ENCODE measurements around the gene WDR77. TPM values are rescaled to one million over a fixed set of nuclear protein-coding genes. Genes with fewer than 3 reads are reported as not detected.

Gene WDR77
- 35.7 and 65.0 TPM in 2 replicates for total RNA-seq

GRCh38 chr1:111448918-111449702 is at the start of gene WDR77, which contains the start of gene ATP5PB:
TSS of gene WDR77 (minus strand) at chr1:111449256. CDS start at chr1:111449169, 87 bp downstream.
TSS of gene ATP5PB (plus strand) at chr1:111449464. CDS start at chr1:111449542, 78 bp downstream.

Other genes with a start within 250 kb of the WDR77 start
- gene DENND2D, start 248.6 kb downstream of the WDR77 start, total RNA-seq: 1.1 and 1.6 TPM in 2 replicates
- 0.22 and 1.2 TPM in 2 replicates for gene CHI3L2, start 221.5 kb downstream of the WDR77 start, total RNA-seq
- gene CHIA, start 158.4 kb downstream of the WDR77 start, total RNA-seq: not detected in 2 replicates
- 0.37 and 0.44 TPM in 2 replicates for gene OVGP1, start 21.5 kb downstream of the WDR77 start, total RNA-seq
- 269 and 361 TPM in 2 replicates for gene ATP5PB, start 208 bp upstream of the WDR77 start, total RNA-seq
- 0.11 and 0.12 TPM in 2 replicates for gene C1orf162, start 24.7 kb upstream of the WDR77 start, total RNA-seq
- not detected in 2 replicates for gene ADORA3, start 54.4 kb upstream of the WDR77 start, total RNA-seq
- not detected in 2 replicates for gene TMIGD3, start 54.4 kb upstream of the WDR77 start, total RNA-seq
- gene RAP1A, start 170.5 kb upstream of the WDR77 start, total RNA-seq: 36.0 and 39.3 TPM in 2 replicates

Data from uterine smooth muscle cell (primary cell).